HPDE6-E6E7 (cell line): ENCODE data around the gene PAK5.

Source experiments
- DNase-seq: peaks from one replicate; pipeline ENCODE4 v3.0.0; 2011; ENCODE audit warnings: missing footprints; ENCODE audit errors: extremely low spot score

PAK5 gene

GRCh38 chr20:9496155-9496554 lies 342.7 kb downstream of the PAK5 start:
- no peak for DNase-seq

GRCh38 chr20:9495701-9496100 lies 343.2 kb downstream of the PAK5 start:
- DNase-seq = no peak

GRCh38 chr20:9493803-9494202 lies 345.1 kb downstream of the PAK5 start:
- no peak for DNase-seq

GRCh38 chr20:9492067-9492466 lies 346.8 kb downstream of the PAK5 start:
- no peak for DNase-seq

- no peak for DNase-seq
These were observed 347.6 kb downstream of the PAK5 start for GRCh38 chr20:9491324-9491723.

- no peak for DNase-seq
These were observed 348.2 kb downstream of the PAK5 start for GRCh38 chr20:9490631-9491030.

- no peak for DNase-seq
These were observed 348.7 kb downstream of the PAK5 start for GRCh38 chr20:9490161-9490560.

- no peak for DNase-seq
These were observed 350.8 kb downstream of the PAK5 start for GRCh38 chr20:9488063-9488462.
